IMR-90 (cell line): ENCODE measurements around the gene MFRP. TPM values are rescaled to one million over a fixed set of nuclear protein-coding genes. Genes with fewer than 3 reads are reported as not detected.
A peak's percentile ranks its signal among the peaks of the same experiment; 100 is the strongest.

Experiments
- ATAC-seq: fragments of 200-7000 bp; cut with Tn5 transposase; 2 replicates; pipeline ENCODE4 v1.9.1; 2020; ENCODE audit warnings: low read depth, mild to moderate bottlenecking, moderate library complexity
- BruUV-seq: library from RNA; stranded (reverse); fragments of 400-500 nt; replicated peaks from 2 replicates; lab custom pipeline; 2021; lab: Mats Ljungman, UMichigan
- CTCF ChIA-PET: fragments of 300-600 bp; formaldehyde crosslinking; extraction: SDS; loops from one replicate; lab custom pipeline; 2021; ENCODE audit warnings: antibody characterized with exemption; lab: Yijun Ruan, JAX
- POLR2A ChIA-PET: fragments of 300-600 bp; sonication (Branson Sonifier 250); formaldehyde crosslinking; loops from one replicate; lab custom pipeline; 2022; ENCODE audit warnings: antibody characterized with exemption; ENCODE audit not compliant: unreplicated experiment; lab: Charles Lee
- DNase-seq: peaks from one replicate; pipeline ENCODE4 v3.0.0; 2013
- H2AFZ ChIP-seq: replicated peaks from 2 replicates; pipeline ENCODE3; 2013; ENCODE audit warnings: low read length, mild to moderate bottlenecking; ENCODE audit not compliant: poor library complexity
- H2AK5ac ChIP-seq: 2 replicates; pipeline ENCODE4 v1.6.1; 2013; ENCODE audit warnings: low read depth, low read length, inconsistent platforms
- H2AK9ac ChIP-seq: replicated peaks from 2 replicates; pipeline ENCODE3; 2013; ENCODE audit warnings: mild to moderate bottlenecking, low read depth, low read length, moderate library complexity; ENCODE audit not compliant: poor library complexity
- H2BK120ac ChIP-seq: 2 replicates; pipeline ENCODE4 v1.6.1; 2013; ENCODE audit warnings: low read depth, low read length, inconsistent platforms
- H2BK15ac ChIP-seq: 3 replicates; pipeline ENCODE4 v1.6.1; 2013; ENCODE audit warnings: low read depth, low read length, inconsistent platforms
- H2BK20ac ChIP-seq: 2 replicates; pipeline ENCODE4 v1.6.1; 2013; ENCODE audit warnings: low read depth, mild to moderate bottlenecking, inconsistent platforms, low read length, moderate library complexity
- H2BK5ac ChIP-seq: 2 replicates; pipeline ENCODE4 v1.6.1; 2013; ENCODE audit warnings: mild to moderate bottlenecking, low read depth, low read length, inconsistent platforms; ENCODE audit not compliant: poor library complexity, severe bottlenecking
- H3K14ac ChIP-seq: replicated peaks from 2 replicates; pipeline ENCODE4 v1.6.1; 2013; ENCODE audit warnings: low read depth, low read length, inconsistent platforms
- H3K18ac ChIP-seq: 2 replicates; pipeline ENCODE4 v1.6.1; 2013; ENCODE audit warnings: low read depth, low read length, control low read depth
- H3K23ac ChIP-seq: 2 replicates; pipeline ENCODE4 v1.6.1; 2013; ENCODE audit warnings: low read depth, low read length, inconsistent platforms
- H3K27ac ChIP-seq: 2 replicates; pipeline ENCODE4 v1.5.1; 2013; ENCODE audit warnings: mild to moderate bottlenecking, control low read depth, low read length; ENCODE audit not compliant: insufficient read depth
- H3K27me3 ChIP-seq: 2 replicates; pipeline ENCODE4 v1.6.1; 2013; ENCODE audit warnings: low read length; ENCODE audit not compliant: control insufficient read depth, insufficient read depth
- H3K36me3 ChIP-seq: 2 replicates; pipeline ENCODE4 v1.6.1; 2013; ENCODE audit warnings: low read length, mixed read lengths; ENCODE audit not compliant: control insufficient read depth, insufficient read depth
- H3K4ac ChIP-seq: 2 replicates; pipeline ENCODE4 v1.6.1; 2013; ENCODE audit warnings: low read depth, low read length, inconsistent platforms
- H3K4me1 ChIP-seq: 2 replicates; pipeline ENCODE4 v1.6.1; 2013; ENCODE audit warnings: low read length, mixed read lengths; ENCODE audit not compliant: control insufficient read depth, insufficient read depth
- H3K4me2 ChIP-seq: 2 replicates; pipeline ENCODE4 v1.6.1; 2013; ENCODE audit warnings: low read depth, mild to moderate bottlenecking, control low read depth, low read length, moderate library complexity
- H3K4me3 ChIP-seq: 2 replicates; pipeline ENCODE4 v1.5.1; 2013; ENCODE audit warnings: low read depth, mild to moderate bottlenecking, control low read depth, low read length, moderate library complexity; ENCODE audit not compliant: insufficient read depth
- H3K56ac ChIP-seq: 2 replicates; pipeline ENCODE4 v1.6.1; 2013; ENCODE audit warnings: low read length, inconsistent platforms; ENCODE audit not compliant: insufficient read depth; ENCODE audit errors: extremely low read depth
- H3K79me1 ChIP-seq, 2 experiments: 2 replicates each; pipeline ENCODE4 v1.6.1; 2013; ENCODE audit warnings: low read length in 2 of 2, inconsistent platforms in 1 of 2, low read depth in 1 of 2
- H3K9ac ChIP-seq: 2 replicates; pipeline ENCODE4 v1.6.1; 2013; ENCODE audit warnings: low read depth, low read length, control low read depth
- H3K9me1 ChIP-seq: 2 replicates; pipeline ENCODE4 v1.6.1; 2013; ENCODE audit warnings: low read length, inconsistent platforms; ENCODE audit not compliant: insufficient read depth
- H3K9me3 ChIP-seq: 2 replicates; pipeline ENCODE4 v1.6.1; 2013; ENCODE audit warnings: low read length; ENCODE audit not compliant: control insufficient read depth, insufficient read depth
- H4K20me1 ChIP-seq: 2 replicates; pipeline ENCODE4 v1.6.1; 2013; ENCODE audit warnings: low read length, inconsistent platforms; ENCODE audit not compliant: insufficient read depth
- H4K5ac ChIP-seq: 2 replicates; pipeline ENCODE4 v1.6.1; 2013; ENCODE audit warnings: mild to moderate bottlenecking, low read depth, low read length, control low read depth
- H4K8ac ChIP-seq, 2 experiments: 2 replicates each; pipeline ENCODE4 v1.6.1; 2013; ENCODE audit warnings: low read depth in 2 of 2, low read length in 2 of 2, control low read depth in 1 of 2, inconsistent platforms in 1 of 2
- H4K91ac ChIP-seq: 2 replicates; pipeline ENCODE4 v1.6.1; 2013; ENCODE audit warnings: low read depth, low read length, inconsistent platforms; ENCODE audit not compliant: insufficient read depth
- BHLHE40 ChIP-seq: fragments of 150-350 bp; IDR thresholded peaks from 2 replicates; pipeline ENCODE4 v1.6.1; 2016; ENCODE audit warnings: mild to moderate bottlenecking, low read depth, low read length
- CEBPB ChIP-seq: IDR thresholded peaks from 2 replicates; pipeline ENCODE4 v1.6.1; 2012; ENCODE audit warnings: low read depth, low read length, improper control_type of control experiment
- CHD1 ChIP-seq: IDR thresholded peaks from 2 replicates; pipeline ENCODE4 v1.6.1; 2012; ENCODE audit warnings: low read depth, low read length, improper control_type of control experiment
- MAFK ChIP-seq: IDR thresholded peaks from 2 replicates; pipeline ENCODE4 v1.6.1; 2012; ENCODE audit warnings: low read depth, low read length, improper control_type of control experiment
- MAZ ChIP-seq: IDR thresholded peaks from 2 replicates; pipeline ENCODE4 v1.6.1; 2012; ENCODE audit warnings: low read depth, mild to moderate bottlenecking, low read length, improper control_type of control experiment, moderate library complexity, borderline replicate concordance
- MXI1 ChIP-seq: IDR thresholded peaks from 2 replicates; pipeline ENCODE4 v1.6.1; 2012; ENCODE audit warnings: low read depth, mild to moderate bottlenecking, low read length, moderate library complexity, borderline replicate concordance
- POLR2A ChIP-seq: IDR thresholded peaks from 2 replicates; pipeline ENCODE4 v1.6.1; 2012; ENCODE audit warnings: mild to moderate bottlenecking, low read depth, low read length
- RAD21 ChIP-seq: IDR thresholded peaks from 2 replicates; pipeline ENCODE4 v1.6.1; 2012; ENCODE audit warnings: low read length, improper control_type of control experiment
- RFX5 ChIP-seq: IDR thresholded peaks from 2 replicates; pipeline ENCODE4 v1.8.0; 2012; ENCODE audit warnings: low read depth, mild to moderate bottlenecking, low read length, moderate library complexity
- SMC3 ChIP-seq: fragments of 150-350 bp; IDR thresholded peaks from 2 replicates; pipeline ENCODE4 v1.6.1; 2016; ENCODE audit warnings: low read depth, mild to moderate bottlenecking, antibody characterized with exemption, low read length, moderate library complexity
- WGBS, 2 experiments: methylation state at CpG; one replicate each; pipeline versions ENCODE4 v1.1.5 to v1.1.7; 2013; ENCODE audit warnings: missing lambda C conversion rate in 2 of 2; ENCODE audit not compliant: insufficient read length in 1 of 2; ENCODE audit errors: extremely low coverage in 2 of 2; 5-methylcytosine and 5-hydroxymethylcytosine counted together
- dilution Hi-C: fragments of 300-500 bp; cut with HindIII; formaldehyde crosslinking; loops from one replicate; pipeline ENCODE4 v1.14.3; 2018; ENCODE audit warnings: low sequenced_read_pairs; ENCODE audit not compliant: unreplicated experiment
- in situ Hi-C: fragments of 300-500 bp; cut with MboI; formaldehyde crosslinking; loops from 3 replicates; pipeline ENCODE4 v1.14.3; 2019; ENCODE audit warnings: low sequenced_read_pairs, inconsistent platforms, mixed read lengths
- intact Hi-C: fragments of 100-400 bp; cut with micrococcal nuclease; formaldehyde crosslinking; loops from 2 replicates; pipeline ENCODE4 v1.10.0; 2022
- polyA plus RNA-seq, 3 experiments: library from polyadenylated mRNA; depleted of rRNA; stranded (reverse); fragments of >200 nt; gene quantifications; 2 replicates each; pipeline ENCODE4 v1.2.3, GENCODE V29; 2012; ENCODE audit warnings: low replicate concordance in 1 of 3
- total RNA-seq: library from RNA; depleted of rRNA; stranded (reverse); fragments of >200 nt; gene quantifications from 2 replicates; pipeline ENCODE4 v1.2.3, GENCODE V29; 2012
- TF ChIP-seq, protein P1 (sequence below): fragments of 150-350 bp; IDR thresholded peaks from 2 replicates; pipeline ENCODE4 v1.6.1; 2016; ENCODE audit warnings: low read depth, mild to moderate bottlenecking, low read length, moderate library complexity, borderline replicate concordance
- TF ChIP-seq, protein P2 (sequence below): fragments of 150-350 bp; IDR thresholded peaks from 2 replicates; pipeline ENCODE4 v1.6.1; 2017; ENCODE audit warnings: mild to moderate bottlenecking, antibody characterized with exemption, low read length, low read depth
- TF ChIP-seq, protein P3 (sequence below): conservative IDR thresholded peaks from 2 replicates; pipeline ENCODE4 v1.5.1; 2012; ENCODE audit warnings: mild to moderate bottlenecking, low read depth, low read length, improper control_type of control experiment

The MFRP gene
- total and polyA plus RNA-seq, 2 of the 4 experiments (the other 2 are of a cell fraction): not detected

- peak overlapping the region; percentile 68 for H3K18ac ChIP-seq
- peak overlapping the region; percentile 11 for H3K4me3 ChIP-seq
- in situ Hi-C loops (no loop called here), dilution Hi-C loops (no loop called here), intact Hi-C loops (loop anchor here (1.0 to 5.0 kb wide), 8 partner anchors 17 to 242 kb away; partner anchors contain the start of genes ABCG4 and CBL)
- peak overlapping the region; percentile 64 to 95 for H4K8ac ChIP-seq
- peak overlapping the region; percentile 97 for H2AK5ac ChIP-seq
- ChIA-PET POLR2A (interaction anchor here (0.6 to 1.9 kb wide), 8 partner anchors 13 to 553 kb away, joined by 3 to 8 read pairs (median 5); partner anchors contain the start of genes CBL, DPAGT1 and MCAM), CTCF (interaction anchor here (0.7 to 2.0 kb wide), 20 partner anchors 12 to 270 kb away, joined by 3 to 20 read pairs (median 5); partner anchors contain the start of genes DPAGT1, MCAM and VPS11)
- H3K9ac ChIP-seq: peak overlapping the region; percentile 79
- H3K14ac ChIP-seq: peak overlapping the region; percentile 98
- TF ChIP-seq POLR2A (no peak), BHLHE40 (no peak), MAZ (no peak), RFX5 (no peak), SMC3 (no peak), MXI1 (0 out of 2 replicates have a peak, but pooled peaks have one; percentile 3), RAD21 (no peak), MAFK (no peak), CEBPB (no peak), CHD1 (no peak)
- TF ChIP-seq, protein P1, sequence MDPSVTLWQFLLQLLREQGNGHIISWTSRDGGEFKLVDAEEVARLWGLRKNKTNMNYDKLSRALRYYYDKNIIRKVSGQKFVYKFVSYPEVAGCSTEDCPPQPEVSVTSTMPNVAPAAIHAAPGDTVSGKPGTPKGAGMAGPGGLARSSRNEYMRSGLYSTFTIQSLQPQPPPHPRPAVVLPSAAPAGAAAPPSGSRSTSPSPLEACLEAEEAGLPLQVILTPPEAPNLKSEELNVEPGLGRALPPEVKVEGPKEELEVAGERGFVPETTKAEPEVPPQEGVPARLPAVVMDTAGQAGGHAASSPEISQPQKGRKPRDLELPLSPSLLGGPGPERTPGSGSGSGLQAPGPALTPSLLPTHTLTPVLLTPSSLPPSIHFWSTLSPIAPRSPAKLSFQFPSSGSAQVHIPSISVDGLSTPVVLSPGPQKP: no peak
- TF ChIP-seq, protein P2, sequence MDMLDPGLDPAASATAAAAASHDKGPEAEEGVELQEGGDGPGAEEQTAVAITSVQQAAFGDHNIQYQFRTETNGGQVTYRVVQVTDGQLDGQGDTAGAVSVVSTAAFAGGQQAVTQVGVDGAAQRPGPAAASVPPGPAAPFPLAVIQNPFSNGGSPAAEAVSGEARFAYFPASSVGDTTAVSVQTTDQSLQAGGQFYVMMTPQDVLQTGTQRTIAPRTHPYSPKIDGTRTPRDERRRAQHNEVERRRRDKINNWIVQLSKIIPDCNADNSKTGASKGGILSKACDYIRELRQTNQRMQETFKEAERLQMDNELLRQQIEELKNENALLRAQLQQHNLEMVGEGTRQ: peak; percentile 77
- TF ChIP-seq, protein P3, sequence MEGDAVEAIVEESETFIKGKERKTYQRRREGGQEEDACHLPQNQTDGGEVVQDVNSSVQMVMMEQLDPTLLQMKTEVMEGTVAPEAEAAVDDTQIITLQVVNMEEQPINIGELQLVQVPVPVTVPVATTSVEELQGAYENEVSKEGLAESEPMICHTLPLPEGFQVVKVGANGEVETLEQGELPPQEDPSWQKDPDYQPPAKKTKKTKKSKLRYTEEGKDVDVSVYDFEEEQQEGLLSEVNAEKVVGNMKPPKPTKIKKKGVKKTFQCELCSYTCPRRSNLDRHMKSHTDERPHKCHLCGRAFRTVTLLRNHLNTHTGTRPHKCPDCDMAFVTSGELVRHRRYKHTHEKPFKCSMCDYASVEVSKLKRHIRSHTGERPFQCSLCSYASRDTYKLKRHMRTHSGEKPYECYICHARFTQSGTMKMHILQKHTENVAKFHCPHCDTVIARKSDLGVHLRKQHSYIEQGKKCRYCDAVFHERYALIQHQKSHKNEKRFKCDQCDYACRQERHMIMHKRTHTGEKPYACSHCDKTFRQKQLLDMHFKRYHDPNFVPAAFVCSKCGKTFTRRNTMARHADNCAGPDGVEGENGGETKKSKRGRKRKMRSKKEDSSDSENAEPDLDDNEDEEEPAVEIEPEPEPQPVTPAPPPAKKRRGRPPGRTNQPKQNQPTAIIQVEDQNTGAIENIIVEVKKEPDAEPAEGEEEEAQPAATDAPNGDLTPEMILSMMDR: no peak
- peak overlapping the region; percentile 96 for H2BK120ac ChIP-seq
- peaks cover 17 to 42% of the 10 kb centered on the region in 2 experiments; a peak in 3 of 4 replicates for H3K79me1 ChIP-seq
- H3K4me1 ChIP-seq: peaks cover 26% of the 10 kb centered on the region
- ATAC-seq (peak; percentile 51), DNase-seq (peak; percentile 90)
- H3K56ac ChIP-seq: peak overlapping the region; percentile 96
- no peaks in the 10 kb centered on the region for H3K9me3 ChIP-seq
- H3K36me3 ChIP-seq: peaks cover 2% of the 10 kb centered on the region; the same call in 1 of the 2 replicates
- H4K20me1 ChIP-seq: peaks cover 5% of the 10 kb centered on the region; the same call in 1 of the 2 replicates
- peak overlapping the region; percentile 96 for H3K27ac ChIP-seq
- peak overlapping the region; percentile 87 for H2BK20ac ChIP-seq
- peak overlapping the region; percentile 98 for H3K4ac ChIP-seq
- peak overlapping the region; percentile 100 for H2AK9ac ChIP-seq
- H3K9me1 ChIP-seq: peaks cover 14% of the 10 kb centered on the region
- peak overlapping the region; percentile 62 for H4K5ac ChIP-seq
- WGBS, 2 experiments: 0% methylated on average over 2 of the region's 9 CpGs; no CpG with 5 or more reads in 1 of the 2 experiments
- no TSS peak for BruUV-seq
- H3K4me2 ChIP-seq: peak overlapping the region; percentile 75
- H2AFZ ChIP-seq: peak overlapping the region; percentile 92
- peak overlapping the region; percentile 99 for H4K91ac ChIP-seq
- peak overlapping the region; percentile 82; the same call in 2 of the 3 replicates for H2BK15ac ChIP-seq
- H2BK5ac ChIP-seq: peak overlapping the region; percentile 93
- H3K27me3 ChIP-seq: no peaks in the 10 kb centered on the region
- peak overlapping the region; percentile 94 for H3K23ac ChIP-seq
These were observed 8.8 kb downstream of the MFRP start for GRCh38 chr11:119337581-119338317.
